ENCODE data around the gene C16orf92. TPM values are rescaled to one million over a fixed set of nuclear protein-coding genes. Genes with fewer than 3 reads are reported as not detected.
A peak's percentile ranks its signal among the peaks of the same experiment; 100 is the strongest.

Gene C16orf92
- total and polyA plus RNA-seq, 2 donors (not counting 3 experiments of a cell fraction or from before 2014, with no cell fraction given), result not detected

DNA sequence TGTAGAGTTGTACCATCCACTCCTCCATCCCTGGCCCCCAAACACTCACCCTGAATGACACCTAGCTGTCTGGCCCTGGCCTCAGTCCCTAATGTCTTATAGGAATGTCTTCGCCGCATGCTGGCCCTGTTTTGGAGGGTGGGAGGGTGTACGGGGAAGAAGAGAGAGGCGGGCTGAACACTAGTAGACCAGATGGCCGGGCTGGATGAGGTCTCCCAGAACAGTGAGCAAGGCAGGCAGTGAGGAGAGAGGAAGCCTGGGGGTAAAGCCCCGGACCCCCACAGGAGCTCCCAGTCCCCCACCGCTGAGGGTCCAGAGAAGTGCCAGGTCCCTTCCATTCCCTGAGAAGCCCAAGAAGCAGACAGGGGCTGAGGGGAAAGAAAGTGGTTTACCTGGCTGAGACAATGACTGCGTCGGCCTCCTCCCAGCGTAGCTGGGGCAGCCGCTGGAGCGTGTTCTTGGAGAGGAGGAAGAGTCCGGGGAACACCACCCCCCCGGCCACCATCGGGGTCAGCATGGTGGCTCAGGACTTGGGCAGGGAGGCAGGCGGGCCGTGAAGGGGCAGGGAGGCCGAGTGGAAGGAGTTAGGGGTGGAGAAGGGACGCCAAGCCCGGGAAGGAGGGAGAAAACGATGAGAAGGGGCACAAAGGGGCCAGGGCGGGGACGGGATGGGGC, 7.2 kb downstream of the C16orf92 start:
- peaks cover 16 to 20% of the 10 kb centered on the region in 2 experiments for H3K27me3 ChIP-seq (ENCODE audit: control insufficient read depth in 2 of 2, insufficient read depth in 2 of 2, low read length in 2 of 2)
- ChIA-PET CTCF (interaction anchor here (0.8 kb wide), 1 partner anchor 24 kb away, joined by 3 read pairs; no protein-coding TSS in a partner anchor), POLR2A (no interaction called here)
- dilution Hi-C loops (cut with MboI; ENCODE audit: extremely low pct_ligation_motif_present, low sequenced_read_pairs) (no loop called here), intact Hi-C loops (cut with micrococcal nuclease) (no loop called here)
- H4K20me1 ChIP-seq (replicated peaks; ENCODE audit: control insufficient read depth, extremely low read depth, insufficient read depth, low read length), result no peaks in the 10 kb centered on the region
- no peak for FAIRE-seq
- no peak overlapping the region for H2AFZ ChIP-seq (ENCODE audit: low read depth, low read length)
- H3K79me2 ChIP-seq (ENCODE audit: control insufficient read depth, insufficient read depth, low read length), result no peaks in the 10 kb centered on the region
- H3K9me3 ChIP-seq (replicated peaks; ENCODE audit: control insufficient read depth, insufficient read depth, low read length), result no peaks in the 10 kb centered on the region
- H3K9ac ChIP-seq (replicated peaks; ENCODE audit: extremely low read depth, insufficient read depth, low read length), result no peak overlapping the region
- no peaks in the 10 kb centered on the region for H3K4me1 ChIP-seq (ENCODE audit: control insufficient read depth, extremely low read depth, insufficient read depth, low read length)
- no TSS peak for BruUV-seq (replicated peaks)
- no peaks in the 10 kb centered on the region for H3K36me3 ChIP-seq (ENCODE audit: control insufficient read depth in 2 of 2, extremely low read depth in 1 of 2, insufficient read depth in 2 of 2, low read length in 2 of 2)
- no peaks in the 10 kb centered on the region for H3K9me1 ChIP-seq (replicated peaks; ENCODE audit: control insufficient read depth, extremely low read depth, insufficient read depth, low read length)
- DNase-seq (ENCODE audit: low read depth, low spot score), result no peak
- no peak overlapping the region for H3K4me3 ChIP-seq (replicated peaks in 1 of 3; ENCODE audit: insufficient read depth in 1 of 3, low read depth in 1 of 3, low read length in 3 of 3)
- no peak for TF ChIP-seq FOS (IDR thresholded peaks at IDR 0.05; ENCODE audit: borderline replicate concordance, insufficient read depth, low read length)
- TF ChIP-seq, protein P1, sequence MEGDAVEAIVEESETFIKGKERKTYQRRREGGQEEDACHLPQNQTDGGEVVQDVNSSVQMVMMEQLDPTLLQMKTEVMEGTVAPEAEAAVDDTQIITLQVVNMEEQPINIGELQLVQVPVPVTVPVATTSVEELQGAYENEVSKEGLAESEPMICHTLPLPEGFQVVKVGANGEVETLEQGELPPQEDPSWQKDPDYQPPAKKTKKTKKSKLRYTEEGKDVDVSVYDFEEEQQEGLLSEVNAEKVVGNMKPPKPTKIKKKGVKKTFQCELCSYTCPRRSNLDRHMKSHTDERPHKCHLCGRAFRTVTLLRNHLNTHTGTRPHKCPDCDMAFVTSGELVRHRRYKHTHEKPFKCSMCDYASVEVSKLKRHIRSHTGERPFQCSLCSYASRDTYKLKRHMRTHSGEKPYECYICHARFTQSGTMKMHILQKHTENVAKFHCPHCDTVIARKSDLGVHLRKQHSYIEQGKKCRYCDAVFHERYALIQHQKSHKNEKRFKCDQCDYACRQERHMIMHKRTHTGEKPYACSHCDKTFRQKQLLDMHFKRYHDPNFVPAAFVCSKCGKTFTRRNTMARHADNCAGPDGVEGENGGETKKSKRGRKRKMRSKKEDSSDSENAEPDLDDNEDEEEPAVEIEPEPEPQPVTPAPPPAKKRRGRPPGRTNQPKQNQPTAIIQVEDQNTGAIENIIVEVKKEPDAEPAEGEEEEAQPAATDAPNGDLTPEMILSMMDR (IDR thresholded peaks at IDR 0.05; ENCODE audit: extremely low read depth in 1 of 2, insufficient read depth in 1 of 2, low read depth in 1 of 2, low read length in 2 of 2), result no peak
- peak; percentile 75 for TF ChIP-seq EZH2 (IDR thresholded peaks at IDR 0.05; ENCODE audit: borderline replicate concordance, low read depth, low read length, severe bottlenecking)
- TF ChIP-seq, protein P2, sequence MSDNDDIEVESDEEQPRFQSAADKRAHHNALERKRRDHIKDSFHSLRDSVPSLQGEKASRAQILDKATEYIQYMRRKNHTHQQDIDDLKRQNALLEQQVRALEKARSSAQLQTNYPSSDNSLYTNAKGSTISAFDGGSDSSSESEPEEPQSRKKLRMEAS (IDR thresholded peaks at IDR 0.05; ENCODE audit: insufficient read depth, insufficient read length), result no peak
- TF ChIP-seq POLR2AphosphoS5 (IDR thresholded peaks at IDR 0.05; ENCODE audit: insufficient read depth, low read depth, low read length), result no peak
- no peak for TF ChIP-seq GATA2 (IDR thresholded peaks at IDR 0.05; ENCODE audit: insufficient read depth, insufficient read length, low read depth, low read length)
- no peak for TF ChIP-seq MYC (IDR thresholded peaks at IDR 0.05; ENCODE audit: low read depth, low read length)
- TF ChIP-seq POLR2A (IDR thresholded peaks at IDR 0.05; ENCODE audit: low read depth, low read length), result no peak
- H3K4me2 ChIP-seq (ENCODE audit: insufficient read depth, low read length), result no peak overlapping the region
- H3K27ac ChIP-seq (ENCODE audit: insufficient read depth, low read depth, low read length), result no peak overlapping the region

Data from endothelial cell of umbilical vein (primary cell).